ENCODE results near the gene CACNA2D3.

Gene CACNA2D3

GRCh38 chr3:54712539-54712938, 590.2 kb downstream of the CACNA2D3 start:
- no peak for DNase-seq

GRCh38 chr3:54713031-54713430, 590.7 kb downstream of the CACNA2D3 start:
- DNase-seq = no peak

GRCh38 chr3:54713455-54713854, 591.1 kb downstream of the CACNA2D3 start:
- no peak for DNase-seq

GRCh38 chr3:54714035-54714434, 591.7 kb downstream of the CACNA2D3 start:
- DNase-seq = no peak

GRCh38 chr3:54717506-54717905, 595.2 kb downstream of the CACNA2D3 start:
- DNase-seq = no peak

GRCh38 chr3:54719914-54720313, 597.6 kb downstream of the CACNA2D3 start:
- no peak for DNase-seq

GRCh38 chr3:54720604-54721003, 598.3 kb downstream of the CACNA2D3 start:
- no peak for DNase-seq

GRCh38 chr3:54731732-54732445, 609.5 kb downstream of the CACNA2D3 start:
- no peak for DNase-seq

GRCh38 chr3:54733106-54734006, 611.0 kb downstream of the CACNA2D3 start:
- DNase-seq = no peak

GRCh38 chr3:54736459-54736858, 614.1 kb downstream of the CACNA2D3 start:
- no peak for DNase-seq

- DNase-seq = no peak
Measured at GRCh38 chr3:54743755-54744154, 621.4 kb downstream of the CACNA2D3 start.

- no peak for DNase-seq
Measured at GRCh38 chr3:54744291-54744690, 621.9 kb downstream of the CACNA2D3 start.

- DNase-seq = no peak
Measured at GRCh38 chr3:54745843-54746242, 623.5 kb downstream of the CACNA2D3 start.

GRCh38 chr3:54746722-54747121, 624.4 kb downstream of the CACNA2D3 start:
- DNase-seq = no peak

GRCh38 chr3:54755756-54756155, 633.4 kb downstream of the CACNA2D3 start:
- no peak for DNase-seq

GRCh38 chr3:54756330-54756731, 634.0 kb downstream of the CACNA2D3 start:
- no peak for DNase-seq

- DNase-seq = no peak
Measured at GRCh38 chr3:54758461-54758860, 636.1 kb downstream of the CACNA2D3 start.

GRCh38 chr3:54759166-54759565, 636.8 kb downstream of the CACNA2D3 start:
- DNase-seq = no peak

- DNase-seq = no peak
Measured at GRCh38 chr3:54760201-54760600, 637.8 kb downstream of the CACNA2D3 start.

GRCh38 chr3:54761637-54762036, 639.3 kb downstream of the CACNA2D3 start:
- no peak for DNase-seq

GRCh38 chr3:54764911-54765310, 642.6 kb downstream of the CACNA2D3 start:
- DNase-seq = no peak

GRCh38 chr3:54771050-54771449, 648.7 kb downstream of the CACNA2D3 start:
- no peak for DNase-seq

- no peak for DNase-seq
Measured at GRCh38 chr3:54772051-54772450, 649.7 kb downstream of the CACNA2D3 start.

- no peak for DNase-seq
Measured at GRCh38 chr3:54772746-54773145, 650.4 kb downstream of the CACNA2D3 start.
